ENCODE measurements around the gene SPTBN5.

SPTBN5 gene

DNA sequence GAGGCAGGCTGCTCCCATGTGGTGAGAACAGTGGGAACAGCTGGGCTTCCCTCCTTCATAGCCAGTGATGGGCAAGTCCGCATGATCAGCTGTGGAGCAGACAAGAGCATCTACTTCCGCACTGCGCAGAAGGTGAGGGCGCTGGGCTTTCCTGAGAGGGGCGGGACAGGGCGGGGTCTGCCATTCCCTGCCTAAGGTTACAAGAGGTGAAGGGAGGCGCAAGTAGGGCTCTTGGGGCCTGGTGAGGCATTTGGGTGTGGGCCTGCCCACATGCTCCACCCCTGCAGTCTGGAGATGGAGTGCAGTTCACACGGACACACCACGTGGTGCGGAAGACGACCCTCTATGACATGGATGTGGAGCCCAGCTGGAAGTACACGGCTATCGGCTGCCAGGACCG, 76.5 kb downstream of the SPTBN5 start:
- Histone ChIP-seq H3K36me3 (peaks cover 52 to 97% (median 84%) of the 10 kb centered on the region in 11 experiments), H3K9me3 (replicated peaks in 1 of 11) (no peaks in the 10 kb centered on the region), H4K20me1 (peaks cover 0 to 23% (median 0%) of the 10 kb centered on the region in 11 experiments; a peak in 2 of 22 replicates), H3K27me3 (no peaks in the 10 kb centered on the region), H3K4me3 (no peak overlapping the region), H3K4me1 (peaks cover 0 to 23% (median 14%) of the 10 kb centered on the region in 10 experiments; a peak in 15 of 20 replicates), H3K9ac (no peak overlapping the region), H3K4me2 (no peak overlapping the region), H3K27ac (no peak overlapping the region)
- no peak for TF ChIP-seq Cebpa-rat (IDR thresholded peaks at IDR 0.05)

DNA sequence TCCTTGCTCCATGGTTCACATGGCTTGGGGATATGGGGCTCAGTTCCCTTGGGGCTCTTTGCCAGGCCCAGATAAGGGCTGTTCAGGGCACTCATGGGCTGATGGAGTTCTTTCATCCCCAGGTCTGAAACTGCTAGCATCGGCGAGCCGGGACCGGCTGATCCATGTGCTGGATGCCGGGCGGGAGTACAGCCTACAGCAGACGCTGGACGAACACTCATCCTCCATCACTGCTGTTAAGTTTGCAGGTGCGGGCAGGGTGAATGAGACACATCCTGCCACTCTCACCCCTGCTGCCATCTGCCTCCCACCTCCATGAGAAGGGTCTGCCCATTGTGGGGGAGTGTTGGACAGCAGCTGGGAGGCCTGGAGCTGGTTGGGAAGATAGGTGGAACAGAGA, 77.1 kb downstream of the SPTBN5 start:
- no peak overlapping the region for H3K9ac ChIP-seq
- no peak overlapping the region for H3K27ac ChIP-seq
- peaks cover 52 to 99% (median 82%) of the 10 kb centered on the region in 11 experiments for H3K36me3 ChIP-seq
- H3K4me2 ChIP-seq, result no peak overlapping the region
- no peak overlapping the region for H3K4me3 ChIP-seq
- H3K4me1 ChIP-seq, result peaks cover 0 to 25% (median 18%) of the 10 kb centered on the region in 10 experiments; a peak in 15 of 20 replicates
- no peaks in the 10 kb centered on the region for H3K9me3 ChIP-seq (replicated peaks in 1 of 11)
- TF ChIP-seq Cebpa-rat (IDR thresholded peaks at IDR 0.05), result no peak
- peaks cover 0 to 24% (median 3%) of the 10 kb centered on the region in 11 experiments; a peak in 4 of 22 replicates for H4K20me1 ChIP-seq
- no peaks in the 10 kb centered on the region for H3K27me3 ChIP-seq

DNA sequence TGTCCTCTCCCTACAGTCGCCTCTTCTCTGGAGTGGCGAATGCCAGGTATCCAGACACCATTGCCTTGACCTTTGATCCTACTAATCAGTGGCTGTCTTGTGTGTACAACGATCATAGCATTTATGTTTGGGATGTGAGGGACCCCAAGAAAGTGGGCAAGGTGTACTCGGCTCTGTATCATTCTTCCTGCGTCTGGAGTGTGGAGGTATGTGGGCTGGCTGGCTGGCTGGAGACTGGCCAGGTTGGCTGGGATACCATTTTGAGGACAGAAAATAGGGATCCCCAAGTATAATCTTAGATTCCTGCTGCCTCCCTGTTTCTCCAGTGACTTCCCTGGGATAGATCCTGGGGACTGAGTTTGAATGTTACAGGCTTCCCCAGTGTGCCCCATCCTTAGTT, 79.3 kb downstream of the SPTBN5 start:
- peaks cover 41 to 76% (median 60%) of the 10 kb centered on the region in 11 experiments for H3K36me3 ChIP-seq
- H3K27ac ChIP-seq, result no peak overlapping the region

DNA sequence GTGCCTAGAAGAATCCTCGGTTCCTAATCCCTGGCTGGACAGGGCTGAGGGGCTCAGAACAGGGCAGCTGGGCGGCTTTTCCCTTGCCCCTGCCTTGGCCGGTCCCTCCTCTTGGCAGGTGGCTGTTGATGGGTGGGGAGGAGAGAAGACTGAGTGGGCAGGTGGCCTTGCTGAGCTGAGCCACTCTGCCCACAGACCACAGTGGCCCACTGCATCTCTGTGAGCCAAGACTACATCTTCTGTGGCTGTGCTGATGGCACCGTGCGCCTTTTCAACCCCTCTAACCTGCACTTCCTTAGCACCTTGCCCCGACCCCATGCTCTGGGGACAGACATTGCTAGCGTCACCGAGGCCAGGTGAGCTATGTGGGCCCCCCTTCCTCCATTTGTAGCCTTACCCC, 80.4 kb downstream of the SPTBN5 start:
- H3K36me3 ChIP-seq, result peaks cover 31 to 66% (median 48%) of the 10 kb centered on the region in 11 experiments
- TF ChIP-seq Cebpa-rat (IDR thresholded peaks at IDR 0.05), result no peak

More for the DNA sequence above, 79.3 kb downstream of the SPTBN5 start:
- no peak overlapping the region for H3K4me2 ChIP-seq
- H3K4me3 ChIP-seq, result no peak overlapping the region
- no peaks in the 10 kb centered on the region for H3K9me3 ChIP-seq (replicated peaks in 1 of 11)
- peaks cover 0 to 17% (median 5%) of the 10 kb centered on the region in 11 experiments; a peak in 6 of 22 replicates for H4K20me1 ChIP-seq
- TF ChIP-seq Cebpa-rat (IDR thresholded peaks at IDR 0.05), result no peak
- H3K4me1 ChIP-seq, result peaks cover 19 to 43% (median 34%) of the 10 kb centered on the region in 10 experiments
- H3K9ac ChIP-seq, result no peak overlapping the region
- no peaks in the 10 kb centered on the region for H3K27me3 ChIP-seq

DNA sequence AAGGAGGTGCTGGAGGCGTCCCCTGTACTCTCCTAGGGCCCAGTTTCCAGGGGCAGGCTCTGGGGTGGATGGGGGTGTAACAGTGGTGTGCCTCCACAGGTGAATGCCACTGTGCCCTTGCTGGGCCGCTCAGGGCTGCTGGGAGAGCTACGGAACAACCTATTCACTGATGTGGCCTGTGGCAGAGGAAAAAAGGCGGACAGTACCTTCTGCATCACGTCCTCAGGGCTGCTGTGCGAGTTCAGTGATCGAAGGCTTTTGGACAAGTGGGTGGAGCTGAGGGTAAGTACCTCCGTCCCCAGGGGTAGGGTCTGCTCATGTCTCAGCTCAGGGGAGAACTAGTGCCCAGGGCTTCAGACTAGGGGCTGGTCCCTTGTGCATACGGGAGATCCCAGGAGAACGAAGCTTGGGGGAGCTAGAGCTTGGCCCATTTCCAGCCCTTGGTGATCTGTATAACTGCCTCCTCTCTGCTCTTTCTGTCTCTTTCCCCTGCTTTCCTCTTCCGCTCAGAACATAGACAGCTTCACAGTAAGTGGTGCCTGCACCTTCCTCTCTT, 81.0 kb downstream of the SPTBN5 start:
- peak overlapping the region; percentile 4 to 66 (median 41); a peak in 15 of 22 replicates for H3K9ac ChIP-seq
- peak overlapping the region in 8 of 11 experiments; percentile 18 to 70 (median 60); a peak in 14 of 22 replicates for H3K4me2 ChIP-seq
- H3K9me3 ChIP-seq (replicated peaks in 1 of 11), result no peaks in the 10 kb centered on the region
- no peak for TF ChIP-seq Cebpa-rat (IDR thresholded peaks at IDR 0.05)
- peaks cover 0 to 17% (median 5%) of the 10 kb centered on the region in 11 experiments; a peak in 6 of 22 replicates for H4K20me1 ChIP-seq
- peaks cover 26 to 64% (median 43%) of the 10 kb centered on the region in 11 experiments for H3K36me3 ChIP-seq
- no peaks in the 10 kb centered on the region for H3K27me3 ChIP-seq
- H3K4me3 ChIP-seq, result no peak overlapping the region
- H3K4me1 ChIP-seq, result peaks cover 26 to 50% (median 43%) of the 10 kb centered on the region in 10 experiments
- H3K27ac ChIP-seq, result 0 out of 22 replicates have a peak overlapping the region, but pooled peaks of 2 of the 11 experiments have one; percentile 4 to 14

More for the DNA sequence above, 80.4 kb downstream of the SPTBN5 start:
- H3K4me3 ChIP-seq, result no peak overlapping the region
- H3K4me2 ChIP-seq, result peak overlapping the region in 8 of 11 experiments; percentile 18 to 70 (median 60); a peak in 12 of 22 replicates
- no peaks in the 10 kb centered on the region for H3K27me3 ChIP-seq
- 0 out of 22 replicates have a peak overlapping the region, but pooled peaks of 1 of the 11 experiments have one; percentile 14 for H3K27ac ChIP-seq
- H3K9ac ChIP-seq, result peak overlapping the region in 9 of 11 experiments; percentile 15 to 66 (median 42); a peak in 7 of 22 replicates
- H3K9me3 ChIP-seq (replicated peaks in 1 of 11), result no peaks in the 10 kb centered on the region
- H3K4me1 ChIP-seq, result peaks cover 26 to 50% (median 43%) of the 10 kb centered on the region in 10 experiments
- peaks cover 0 to 17% (median 5%) of the 10 kb centered on the region in 11 experiments; a peak in 6 of 22 replicates for H4K20me1 ChIP-seq

DNA sequence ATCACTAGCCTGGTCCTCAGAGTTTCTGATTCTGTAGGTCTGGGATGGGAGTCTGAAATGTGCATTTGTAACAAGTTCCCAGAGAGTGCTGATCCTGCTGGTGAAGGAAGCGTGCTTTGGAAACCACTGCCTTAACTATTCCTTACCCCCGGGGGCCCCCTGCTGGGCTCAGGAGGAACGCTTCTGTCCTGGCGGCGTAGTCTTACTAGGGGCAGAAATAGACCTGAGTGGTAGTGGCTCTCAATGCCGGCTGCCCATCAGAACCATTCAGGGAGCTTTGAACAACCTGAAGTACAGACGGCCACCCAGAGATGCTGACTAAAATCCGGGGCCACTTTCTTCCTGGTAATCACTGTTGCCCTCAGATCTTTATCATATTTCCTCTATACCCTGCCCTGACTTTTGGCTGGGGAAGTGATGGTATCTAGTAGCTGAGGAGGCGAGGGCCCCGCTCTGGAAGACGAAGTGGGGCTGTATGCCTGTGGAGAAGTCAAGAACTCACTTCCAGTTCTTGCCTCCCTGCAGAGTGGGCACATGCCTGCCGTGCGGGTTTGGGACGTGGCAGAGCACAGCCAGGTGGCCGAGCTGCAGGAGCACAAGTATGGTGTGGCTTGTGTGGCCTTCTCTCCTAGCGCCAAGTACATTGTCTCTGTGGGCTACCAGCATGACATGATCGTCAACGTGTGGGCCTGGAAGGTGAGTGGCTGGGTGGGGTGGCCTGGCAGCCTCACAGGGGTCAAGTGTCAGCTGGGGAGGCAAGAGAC, 82.2 kb downstream of the SPTBN5 start:
- H3K4me1 ChIP-seq, result peaks cover 26 to 57% (median 46%) of the 10 kb centered on the region in 10 experiments
- peaks cover 0 to 17% (median 5%) of the 10 kb centered on the region in 11 experiments; a peak in 6 of 22 replicates for H4K20me1 ChIP-seq
- no peaks in the 10 kb centered on the region for H3K27me3 ChIP-seq
- TF ChIP-seq Cebpa-rat (IDR thresholded peaks at IDR 0.05), result no peak
- peak overlapping the region; percentile 52 to 80 (median 75); a peak in 17 of 22 replicates for H3K4me2 ChIP-seq
- H3K27ac ChIP-seq, result no peak overlapping the region
- no peak overlapping the region for H3K4me3 ChIP-seq
- peaks cover 15 to 51% (median 32%) of the 10 kb centered on the region in 11 experiments for H3K36me3 ChIP-seq
- H3K9ac ChIP-seq, result no peak overlapping the region; a peak in 1 of 22 replicates
- H3K9me3 ChIP-seq (replicated peaks in 1 of 11), result no peaks in the 10 kb centered on the region

DNA sequence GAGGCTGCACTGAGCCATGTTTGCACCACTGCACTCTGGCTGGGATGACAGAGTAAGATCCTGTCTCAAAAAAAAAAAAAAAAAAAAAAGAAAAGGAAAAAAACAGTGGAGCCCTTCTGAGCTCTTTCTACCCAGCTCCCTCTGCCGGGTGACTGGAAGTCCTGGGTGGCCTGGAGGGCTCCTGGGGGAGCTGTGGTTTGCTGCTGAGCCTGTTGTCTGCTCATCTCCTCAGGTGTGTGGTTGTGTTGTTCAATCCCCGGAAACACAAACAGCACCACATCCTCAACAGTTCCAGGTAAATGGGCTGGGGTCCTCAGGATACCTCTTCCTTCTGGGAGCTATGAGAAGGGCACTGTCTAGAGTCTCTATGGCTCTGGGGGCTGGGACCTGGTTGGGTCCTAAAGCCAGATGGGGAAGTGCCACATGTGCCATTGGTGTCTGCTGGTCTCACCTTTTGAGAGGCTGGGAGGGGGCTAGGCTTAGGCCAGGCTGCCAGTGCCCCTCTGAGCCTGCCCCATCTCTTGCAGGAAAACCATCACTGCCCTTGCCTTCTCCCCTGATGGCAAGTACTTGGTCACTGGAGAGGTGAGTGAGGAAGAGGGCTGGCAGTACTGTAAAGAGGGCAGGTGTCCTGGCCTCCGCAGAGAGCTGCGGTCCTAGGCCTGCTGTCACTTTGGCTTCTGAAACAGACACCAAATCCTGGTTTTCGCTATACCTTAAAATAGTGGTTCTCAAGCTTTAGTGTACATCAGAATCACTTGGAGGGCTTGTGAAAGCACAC, 83.0 kb downstream of the SPTBN5 start:
- Histone ChIP-seq H4K20me1 (peaks cover 0 to 17% (median 5%) of the 10 kb centered on the region in 11 experiments; a peak in 6 of 22 replicates), H3K4me2 (peak overlapping the region; percentile 52 to 80 (median 75)), H3K9me3 (replicated peaks in 1 of 11) (no peaks in the 10 kb centered on the region), H3K4me1 (peaks cover 26 to 64% (median 51%) of the 10 kb centered on the region in 10 experiments), H3K9ac (peak overlapping the region in 2 of 11 experiments; percentile 0 to 6; a peak in 1 of 22 replicates), H3K27me3 (no peaks in the 10 kb centered on the region), H3K27ac (0 out of 22 replicates have a peak overlapping the region, but pooled peaks of 2 of the 11 experiments have one; percentile 20 to 27), H3K4me3 (no peak overlapping the region), H3K36me3 (peaks cover 11 to 44% (median 25%) of the 10 kb centered on the region in 11 experiments; a peak in 21 of 22 replicates)
- TF ChIP-seq Cebpa-rat (IDR thresholded peaks at IDR 0.05), result no peak
